Tibial nerve (tissue), 3 donors: ENCODE data around the gene STXBP6.

Experiments
- POLR2A ChIP-seq, 2 donors: fragments of 450-650 bp; IDR thresholded peaks; one replicate each; pipeline ENCODE4 v1.6.1; 2017; ENCODE audit warnings: antibody characterized with exemption in 2 of 2, mild to moderate bottlenecking in 2 of 2, moderate library complexity in 2 of 2
- TF ChIP-seq, protein P1 (sequence below), 5 experiments: fragments of 200-600 bp in 3 of 5; fragments of 450-650 bp in 2 of 5; sonication (generic) in 3 of 5; IDR thresholded peaks; one replicate each; pipeline ENCODE4 v1.5.1; 2016 to 2019; ENCODE audit warnings: antibody characterized with exemption in 5 of 5, mild to moderate bottlenecking in 3 of 5, moderate library complexity in 2 of 5

GRCh38 chr14:25034803-25035681 is 14.9 kb downstream of the STXBP6 start:
- no peak for TF ChIP-seq POLR2A (IDR thresholded peaks at IDR 0.05)
- TF ChIP-seq, protein P1, sequence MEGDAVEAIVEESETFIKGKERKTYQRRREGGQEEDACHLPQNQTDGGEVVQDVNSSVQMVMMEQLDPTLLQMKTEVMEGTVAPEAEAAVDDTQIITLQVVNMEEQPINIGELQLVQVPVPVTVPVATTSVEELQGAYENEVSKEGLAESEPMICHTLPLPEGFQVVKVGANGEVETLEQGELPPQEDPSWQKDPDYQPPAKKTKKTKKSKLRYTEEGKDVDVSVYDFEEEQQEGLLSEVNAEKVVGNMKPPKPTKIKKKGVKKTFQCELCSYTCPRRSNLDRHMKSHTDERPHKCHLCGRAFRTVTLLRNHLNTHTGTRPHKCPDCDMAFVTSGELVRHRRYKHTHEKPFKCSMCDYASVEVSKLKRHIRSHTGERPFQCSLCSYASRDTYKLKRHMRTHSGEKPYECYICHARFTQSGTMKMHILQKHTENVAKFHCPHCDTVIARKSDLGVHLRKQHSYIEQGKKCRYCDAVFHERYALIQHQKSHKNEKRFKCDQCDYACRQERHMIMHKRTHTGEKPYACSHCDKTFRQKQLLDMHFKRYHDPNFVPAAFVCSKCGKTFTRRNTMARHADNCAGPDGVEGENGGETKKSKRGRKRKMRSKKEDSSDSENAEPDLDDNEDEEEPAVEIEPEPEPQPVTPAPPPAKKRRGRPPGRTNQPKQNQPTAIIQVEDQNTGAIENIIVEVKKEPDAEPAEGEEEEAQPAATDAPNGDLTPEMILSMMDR (IDR thresholded peaks at IDR 0.05): no peak
